ENCODE data around the gene GUCY1A1. TPM values are rescaled to one million over a fixed set of nuclear protein-coding genes. Genes with fewer than 3 reads are reported as not detected.

Gene GUCY1A1
- total and polyA plus RNA-seq, 9 donors: 10.2 to 18.3 (median 13.7) TPM

Other genes with a start within 250 kb of the GUCY1A1 start
- gene GUCY1B1, start 92.2 kb downstream of the GUCY1A1 start, total RNA-seq: 14.4 TPM
- 10 to 100 TPM; 17.5 to 26.4 (median 21.8) TPM for gene GUCY1B1, start 92.2 kb downstream of the GUCY1A1 start, polyA plus RNA-seq (ENCODE audit: insufficient read depth in 1 of 8, insufficient read length in 8 of 8, low replicate concordance in 1 of 8)
- not detected for gene ASIC5, start 199.4 kb downstream of the GUCY1A1 start, total RNA-seq
- under 1 TPM in 1 of 8 donors, not detected in 7; 0.19 TPM for gene ASIC5, start 199.4 kb downstream of the GUCY1A1 start, polyA plus RNA-seq (ENCODE audit: insufficient read depth in 1 of 8, insufficient read length in 8 of 8, low replicate concordance in 1 of 8)
- gene TDO2, start 236.8 kb downstream of the GUCY1A1 start, total RNA-seq: 0.13 TPM
- 1 to 10 TPM in 1 of 8 donors, under 1 TPM in 4, not detected in 3; 0.12 to 2.3 (median 0.44) TPM for gene TDO2, start 236.8 kb downstream of the GUCY1A1 start, polyA plus RNA-seq (ENCODE audit: insufficient read depth in 1 of 8, insufficient read length in 8 of 8, low replicate concordance in 1 of 8)

Measured in muscle of leg (tissue), 9 donors.